Measurements from ENCODE around the gene SLC1A4.
A peak's percentile ranks its signal among the peaks of the same experiment; 100 is the strongest.
"Not testable (repeated sequence)": the region's sequence is repeated elsewhere in the genome, so short reads cannot be mapped to it uniquely, and the experiment has no call there.

SLC1A4 gene

DNA sequence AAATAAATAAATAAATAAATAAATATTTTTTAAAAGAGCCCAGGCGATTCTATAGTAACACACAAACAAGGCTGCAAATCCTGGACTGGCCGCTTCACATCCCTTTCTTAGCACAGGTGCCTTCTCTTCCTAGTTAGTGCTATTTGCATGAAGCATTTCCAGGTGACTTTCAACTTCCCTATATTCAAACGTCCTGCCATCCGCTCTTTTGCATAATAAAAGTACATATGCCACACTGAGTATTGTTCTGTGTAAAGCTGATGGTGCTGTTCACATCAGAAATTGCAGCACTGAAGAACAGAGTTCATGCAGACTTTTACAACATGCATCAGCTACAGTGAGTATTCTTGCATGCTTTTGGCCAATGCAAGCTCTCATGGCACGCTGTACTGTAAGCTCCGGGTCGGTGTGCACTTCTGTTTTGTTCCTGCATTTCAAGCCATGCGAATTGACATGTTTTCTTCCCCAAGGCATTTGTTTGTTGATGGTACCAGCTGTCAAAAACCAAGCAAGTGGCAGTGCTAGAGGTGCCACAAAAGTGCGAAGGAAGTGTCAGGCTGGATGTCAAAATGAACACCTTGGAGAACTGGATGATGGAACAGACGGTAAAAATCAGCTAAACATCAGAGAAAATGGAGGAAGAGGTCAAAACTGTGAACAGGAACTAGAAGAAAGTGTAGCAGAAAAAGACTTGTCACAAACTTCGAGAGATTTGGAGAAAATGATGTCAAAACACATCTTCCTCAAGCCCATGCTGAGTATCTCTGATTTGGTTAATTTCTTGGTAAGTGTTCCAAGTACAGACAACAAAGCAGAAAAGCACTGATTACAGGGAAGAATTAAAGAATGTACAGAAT lies 41.5 kb downstream of the SLC1A4 start:
- DNase-seq, result no peak

- peak; percentile 15 for DNase-seq
These were observed 42.3 kb downstream of the SLC1A4 start for GRCh38 chr2:65031341-65032018.

DNA sequence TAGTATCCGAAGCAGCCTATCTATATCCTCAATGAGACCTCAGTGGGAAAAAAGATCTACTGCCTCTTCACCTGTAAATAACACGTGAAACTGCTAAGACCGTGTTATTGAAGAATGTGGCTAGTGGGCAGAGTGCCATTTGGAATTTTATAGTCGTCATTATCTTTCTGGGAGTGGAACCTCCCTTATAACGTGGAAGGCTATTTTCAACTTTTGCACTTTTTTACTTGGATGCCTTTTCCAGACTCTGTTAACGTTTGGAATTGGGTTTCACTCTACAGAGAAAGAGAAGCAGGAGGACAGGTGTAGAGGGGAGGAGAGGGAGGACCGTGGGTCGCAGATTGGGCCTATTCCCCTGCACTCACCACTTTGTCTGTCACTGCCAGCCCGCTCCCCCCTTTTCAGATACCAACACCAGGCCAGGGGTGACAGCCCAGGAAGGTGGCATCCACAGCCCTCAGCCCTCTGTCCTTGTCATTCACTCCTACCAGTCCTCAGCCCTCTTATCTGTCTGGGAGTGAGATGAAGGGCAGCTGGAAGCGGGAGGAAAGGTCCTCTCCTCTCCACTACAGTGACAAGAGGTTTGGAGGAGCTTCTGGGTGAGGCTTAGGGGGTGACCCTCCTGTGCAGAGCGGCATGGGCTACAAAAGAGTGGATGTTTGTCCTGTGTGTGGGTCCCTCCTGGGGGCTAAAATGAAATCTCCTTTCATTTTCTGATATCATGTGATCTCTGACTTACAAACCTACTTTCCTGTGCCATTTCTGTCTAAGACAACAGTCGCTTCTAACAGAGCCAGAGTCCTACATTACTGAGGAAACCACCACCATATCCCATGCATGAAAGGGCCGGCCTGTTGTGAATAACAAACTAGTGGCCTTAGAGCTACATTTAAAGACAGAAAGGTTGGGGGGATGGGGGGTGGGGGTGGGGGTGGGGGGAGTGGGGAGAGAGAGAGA lies 43.1 kb downstream of the SLC1A4 start:
- DNase-seq, result no peak

GRCh38 chr2:65033178-65033577 lies 44.0 kb downstream of the SLC1A4 start:
- DNase-seq, result peak; percentile 23

- DNase-seq, result not testable (repeated sequence)
These were observed 44.5 kb downstream of the SLC1A4 start for GRCh38 chr2:65033667-65034066.

- DNase-seq, result no peak
These were observed 46.2 kb downstream of the SLC1A4 start for GRCh38 chr2:65035351-65035943.

GRCh38 chr2:65037178-65037577 lies 48.0 kb downstream of the SLC1A4 start:
- no peak for DNase-seq

DNA sequence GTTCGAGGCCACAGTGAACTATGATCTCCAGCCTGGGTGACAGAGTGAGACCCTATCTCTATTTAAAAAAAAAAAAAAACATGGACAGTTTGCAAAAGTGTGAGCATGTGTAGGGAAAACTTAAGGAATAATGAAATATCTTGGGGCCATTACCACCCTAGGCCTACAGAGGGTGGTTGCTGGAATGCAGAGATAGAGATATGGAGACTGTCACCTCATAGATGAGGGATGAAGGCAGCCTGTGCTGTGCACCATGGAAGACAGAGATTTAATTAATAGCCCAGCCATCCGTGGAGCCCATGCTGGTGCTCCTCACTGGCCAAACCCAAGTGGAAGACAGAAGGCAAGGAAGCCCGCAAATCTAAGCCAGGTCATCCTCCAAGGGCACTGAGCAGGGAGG lies 50.4 kb downstream of the SLC1A4 start:
- DNase-seq, result no peak

GRCh38 chr2:65040400-65041261 lies 51.4 kb downstream of the SLC1A4 start:
- peak; percentile 82 for DNase-seq

DNA sequence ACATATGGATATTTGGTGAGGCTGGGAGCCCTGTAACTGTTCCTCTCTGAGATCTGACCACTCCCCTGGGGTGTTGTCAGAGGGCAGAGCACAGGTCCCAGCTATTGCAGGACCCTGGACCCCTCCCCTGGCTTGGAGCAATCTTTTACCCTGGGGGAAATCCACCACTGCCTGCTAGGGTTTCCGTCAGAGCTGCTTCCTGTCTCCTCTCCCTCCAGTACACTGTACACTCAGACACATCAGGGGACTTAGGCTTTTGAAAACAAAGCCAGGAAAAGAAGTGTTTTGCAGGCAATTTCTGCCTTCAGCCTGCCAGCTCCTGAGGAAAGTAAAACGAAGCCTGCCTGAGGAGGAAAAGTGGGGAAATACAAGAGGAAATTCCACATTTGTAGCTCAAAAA lies 53.8 kb downstream of the SLC1A4 start:
- no peak for DNase-seq

GRCh38 chr2:65044097-65044735 lies 55.0 kb downstream of the SLC1A4 start:
- no peak for DNase-seq

- no peak for DNase-seq
These were observed 56.5 kb downstream of the SLC1A4 start for GRCh38 chr2:65045651-65046050.

GRCh38 chr2:65046633-65047407 lies 57.6 kb downstream of the SLC1A4 start:
- no peak for DNase-seq

- no peak for DNase-seq
These were observed 59.9 kb downstream of the SLC1A4 start for GRCh38 chr2:65049010-65049639.

- no peak for DNase-seq
These were observed 61.7 kb downstream of the SLC1A4 start for GRCh38 chr2:65050931-65051330.

- peak; percentile 60 for DNase-seq
These were observed 64.0 kb downstream of the SLC1A4 start for GRCh38 chr2:65053199-65053598.

GRCh38 chr2:65054749-65055421 lies 65.7 kb downstream of the SLC1A4 start:
- DNase-seq, result no peak

GRCh38 chr2:65055422-65056214 lies 66.4 kb downstream of the SLC1A4 start:
- DNase-seq, result no peak

Measured in CD4-positive, alpha-beta T cell treated with Interleukin-17A for 1 hour (primary cell).